SK-N-MC (cell line): ENCODE measurements around the gene TAB2.

Experiments
- EZH2 ChIP-seq: fragments of 200-600 bp; sonication (generic); IDR thresholded peaks from one replicate; pipeline ENCODE4 v1.6.1; 2017; ENCODE audit warnings: antibody characterized with exemption
- POLR2AphosphoS5 ChIP-seq: IDR thresholded peaks from 2 replicates; pipeline ENCODE4 v1.6.1; 2012; ENCODE audit warnings: mild to moderate bottlenecking, low read depth, low read length, borderline replicate concordance

GRCh38 chr6:149314325-149314905, 3.1 kb upstream of the TAB2 start:
- no peak for TF ChIP-seq POLR2AphosphoS5
- TF ChIP-seq EZH2: no peak
